Endothelial cell of umbilical vein (primary cell): Measurements from ENCODE around the gene B4GALT7.

Experiments used
- CTCF ChIP-seq, 2 donors: IDR thresholded peaks; 1 replicate in 1 of 2; 2 replicates in 1 of 2; pipeline ENCODE4 v1.5.1; 2011; ENCODE audit warnings: low read length in 2 of 2, mild to moderate bottlenecking in 2 of 2, moderate library complexity in 2 of 2, control low read depth in 1 of 2, inconsistent platforms in 1 of 2, low read depth in 1 of 2; ENCODE audit not compliant: insufficient read depth in 1 of 2; ENCODE audit errors: extremely low read depth in 1 of 2
- TF ChIP-seq, protein P1 (sequence below): IDR thresholded peaks from 2 replicates; pipeline ENCODE4 v1.6.1; 2011; ENCODE audit not compliant: insufficient read depth, insufficient read length

- no peak for TF ChIP-seq CTCF (IDR thresholded peaks at IDR 0.05; ENCODE audit: extremely low read depth in 1 of 2, insufficient read depth in 1 of 2, low read depth in 1 of 2, low read length in 2 of 2)
- TF ChIP-seq, protein P1, sequence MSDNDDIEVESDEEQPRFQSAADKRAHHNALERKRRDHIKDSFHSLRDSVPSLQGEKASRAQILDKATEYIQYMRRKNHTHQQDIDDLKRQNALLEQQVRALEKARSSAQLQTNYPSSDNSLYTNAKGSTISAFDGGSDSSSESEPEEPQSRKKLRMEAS = no peak
These were observed at the start of gene B4GALT7 for GRCh38 chr5:177599731-177600507.
